Measurements from ENCODE around the gene B3GNT4. TPM values are rescaled to one million over a fixed set of nuclear protein-coding genes. Genes with fewer than 3 reads are reported as not detected.

The B3GNT4 gene
- total and polyA plus RNA-seq, 2 of the 13 experiments (the other 11 are each of a cell fraction or from before 2014, with no cell fraction given), result 0.04 to 0.21 TPM

DNA sequence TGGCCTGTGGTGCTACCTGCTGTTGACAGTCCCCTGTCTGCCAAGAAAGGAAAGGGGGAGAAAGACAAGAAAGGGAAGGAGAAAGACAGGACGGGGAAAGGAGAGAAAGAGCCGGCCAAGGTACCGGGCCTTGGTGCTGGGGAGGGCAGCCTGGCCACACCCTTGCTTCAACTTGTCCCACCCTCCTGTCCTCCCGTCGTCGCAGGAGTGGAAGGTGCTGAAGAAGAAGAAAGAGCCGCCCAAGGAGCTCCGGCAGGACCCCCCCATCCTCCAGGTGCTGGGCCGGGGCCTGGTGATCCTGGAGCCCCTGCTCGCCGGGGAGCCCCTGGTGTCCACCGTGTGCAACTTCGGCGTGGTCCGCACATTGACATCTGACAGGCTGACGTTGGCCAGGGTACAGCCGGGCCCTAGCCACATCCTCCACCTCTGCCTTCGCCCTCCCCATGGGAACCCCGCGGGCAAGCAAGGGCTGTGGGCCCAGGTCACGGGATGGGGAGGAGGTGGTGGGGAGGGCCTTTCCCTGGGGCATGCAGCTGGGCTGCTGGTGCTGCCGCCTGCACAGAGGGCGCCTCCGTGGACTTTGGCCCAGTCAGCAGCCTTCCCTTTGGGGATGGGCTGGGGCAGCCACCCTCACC, 2.9 kb upstream of the B3GNT4 start (continued):
- TF ChIP-seq SIN3B (IDR thresholded peaks at IDR 0.05; ENCODE audit: low read length) (no peak), PAXIP1 (CRISPR knock-in tag; conservative IDR thresholded peaks at IDR 0.05) (0 out of 2 replicates have a peak, but pooled peaks have one; percentile 31), NR0B2 (CRISPR knock-in tag; IDR thresholded peaks at IDR 0.05) (no peak), ZSCAN21 (CRISPR knock-in tag; IDR thresholded peaks at IDR 0.05; ENCODE audit: borderline replicate concordance) (no peak), ARID5B (CRISPR knock-in tag; IDR thresholded peaks at IDR 0.05) (0 out of 2 replicates have a peak, but pooled peaks have one; percentile 9), RBM22 (optimal IDR thresholded peaks at IDR 0.05; ENCODE audit: low read length) (no peak), TFE3 (CRISPR knock-in tag; IDR thresholded peaks at IDR 0.05) (0 out of 2 replicates have a peak, but pooled peaks have one; percentile 13), KAT8 (CRISPR knock-in tag; IDR thresholded peaks at IDR 0.05) (no peak), BORCS8-MEF2B (CRISPR knock-in tag; IDR thresholded peaks at IDR 0.05) (0 out of 2 replicates have a peak, but pooled peaks have one; percentile 8), REPIN1 (CRISPR knock-in tag; IDR thresholded peaks at IDR 0.05; ENCODE audit: borderline replicate concordance, low read depth) (no peak; the same call in 1 of the 2 replicates), HIC2 (CRISPR knock-in tag; IDR thresholded peaks at IDR 0.05; ENCODE audit: low read depth) (no peak), SALL1 (CRISPR knock-in tag; IDR thresholded peaks at IDR 0.05) (0 out of 2 replicates have a peak, but pooled peaks have one; percentile 34)
- TF ChIP-seq, protein P1, sequence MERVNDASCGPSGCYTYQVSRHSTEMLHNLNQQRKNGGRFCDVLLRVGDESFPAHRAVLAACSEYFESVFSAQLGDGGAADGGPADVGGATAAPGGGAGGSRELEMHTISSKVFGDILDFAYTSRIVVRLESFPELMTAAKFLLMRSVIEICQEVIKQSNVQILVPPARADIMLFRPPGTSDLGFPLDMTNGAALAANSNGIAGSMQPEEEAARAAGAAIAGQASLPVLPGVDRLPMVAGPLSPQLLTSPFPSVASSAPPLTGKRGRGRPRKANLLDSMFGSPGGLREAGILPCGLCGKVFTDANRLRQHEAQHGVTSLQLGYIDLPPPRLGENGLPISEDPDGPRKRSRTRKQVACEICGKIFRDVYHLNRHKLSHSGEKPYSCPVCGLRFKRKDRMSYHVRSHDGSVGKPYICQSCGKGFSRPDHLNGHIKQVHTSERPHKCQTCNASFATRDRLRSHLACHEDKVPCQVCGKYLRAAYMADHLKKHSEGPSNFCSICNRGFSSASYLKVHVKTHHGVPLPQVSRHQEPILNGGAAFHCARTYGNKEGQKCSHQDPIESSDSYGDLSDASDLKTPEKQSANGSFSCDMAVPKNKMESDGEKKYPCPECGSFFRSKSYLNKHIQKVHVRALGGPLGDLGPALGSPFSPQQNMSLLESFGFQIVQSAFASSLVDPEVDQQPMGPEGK (CRISPR knock-in tag; IDR thresholded peaks at IDR 0.05), result 0 out of 2 replicates have a peak, but pooled peaks have one; percentile 32
- TF ChIP-seq, protein P2, sequence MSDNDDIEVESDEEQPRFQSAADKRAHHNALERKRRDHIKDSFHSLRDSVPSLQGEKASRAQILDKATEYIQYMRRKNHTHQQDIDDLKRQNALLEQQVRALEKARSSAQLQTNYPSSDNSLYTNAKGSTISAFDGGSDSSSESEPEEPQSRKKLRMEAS (IDR thresholded peaks at IDR 0.05), result peak; percentile 51

All from HepG2 (cell line).